Liver (tissue), 9 donors: ENCODE measurements around the gene TBC1D4. TPM values are rescaled to one million over a fixed set of nuclear protein-coding genes. Genes with fewer than 3 reads are reported as not detected.

ENCODE experiments used
- DNase-seq: peaks from one replicate; pipeline ENCODE4 v3.0.0-alpha.2; 2017; ENCODE audit warnings: low spot score
- H3K27ac ChIP-seq, 2 donors: one replicate each; pipeline ENCODE4 v1.7.0; 2013; ENCODE audit warnings: inconsistent platforms in 2 of 2, low read length in 2 of 2, control low read depth in 1 of 2, low read depth in 1 of 2, mild to moderate bottlenecking in 1 of 2
- H3K27me3 ChIP-seq, 4 donors: one replicate each; pipeline versions ENCODE4 v1.6.1 to v1.7.0; 2013; ENCODE audit warnings: low read length in 3 of 4, inconsistent platforms in 1 of 4, mild to moderate bottlenecking in 1 of 4, moderate library complexity in 1 of 4; ENCODE audit not compliant: control insufficient read depth in 4 of 4, insufficient read depth in 4 of 4
- H3K36me3 ChIP-seq, 4 donors: one replicate each; pipeline versions ENCODE4 v1.6.1 to v1.7.0; 2013; ENCODE audit warnings: low read length in 3 of 4, mild to moderate bottlenecking in 3 of 4, low read depth in 1 of 4, moderate library complexity in 1 of 4; ENCODE audit not compliant: control insufficient read depth in 4 of 4, insufficient read depth in 3 of 4
- H3K4me1 ChIP-seq, 4 donors: one replicate each; pipeline versions ENCODE4 v1.6.1 to v1.7.0; 2013; ENCODE audit warnings: low read length in 3 of 4, mild to moderate bottlenecking in 3 of 4, moderate library complexity in 1 of 4; ENCODE audit not compliant: control insufficient read depth in 4 of 4, insufficient read depth in 4 of 4
- H3K4me3 ChIP-seq, 3 donors: one replicate each; pipeline versions ENCODE4 v1.6.1 to v1.7.0; 2013; ENCODE audit warnings: low read length in 3 of 3, control low read depth in 1 of 3, low read depth in 1 of 3, mild to moderate bottlenecking in 1 of 3
- H3K9ac ChIP-seq, 2 donors: one replicate each; pipeline ENCODE4 v1.7.0; 2013; ENCODE audit warnings: low read length in 2 of 2, mild to moderate bottlenecking in 2 of 2, moderate library complexity in 2 of 2, control low read depth in 1 of 2, low read depth in 1 of 2
- H3K9me3 ChIP-seq, 4 donors: one replicate each; pipeline versions ENCODE4 v1.6.1 to v1.7.0; 2013; ENCODE audit warnings: low read length in 3 of 4; ENCODE audit not compliant: control insufficient read depth in 4 of 4
- ATF3 ChIP-seq: IDR thresholded peaks from 2 replicates; pipeline ENCODE4 v1.6.1; 2016; ENCODE audit warnings: antibody characterized with exemption
- CTCF ChIP-seq: fragments of 150-350 bp; IDR thresholded peaks from 2 replicates; pipeline ENCODE4 v1.5.1; 2017; ENCODE audit warnings: improper control_type of control experiment, low read depth, low read length; ENCODE audit not compliant: missing input control
- FOXA1 ChIP-seq: IDR thresholded peaks from 2 replicates; pipeline ENCODE4 v1.6.1; 2016; ENCODE audit warnings: antibody characterized with exemption
- FOXA2 ChIP-seq: IDR thresholded peaks from 2 replicates; pipeline ENCODE4 v1.6.1; 2016; ENCODE audit warnings: antibody characterized with exemption
- GABPA ChIP-seq, 2 donors: IDR thresholded peaks in 1 of 2; conservative IDR thresholded peaks in 1 of 2; 2 replicates each; pipeline ENCODE4 v1.6.1; 2016; ENCODE audit warnings: antibody characterized with exemption in 2 of 2, mild to moderate bottlenecking in 1 of 2, moderate library complexity in 1 of 2
- HNF4G ChIP-seq: IDR thresholded peaks from 2 replicates; pipeline ENCODE4 v1.6.1; 2016; ENCODE audit warnings: antibody characterized with exemption
- MAX ChIP-seq: IDR thresholded peaks from 2 replicates; pipeline ENCODE4 v1.6.1; 2016; ENCODE audit warnings: antibody characterized with exemption
- NR2F2 ChIP-seq: IDR thresholded peaks from 2 replicates; pipeline ENCODE4 v1.6.1; 2016; ENCODE audit warnings: antibody characterized with exemption
- RAD21 ChIP-seq, 2 donors: IDR thresholded peaks; 2 replicates each; pipeline ENCODE4 v1.6.1; 2016; ENCODE audit warnings: antibody characterized with exemption in 2 of 2, mild to moderate bottlenecking in 2 of 2
- REST ChIP-seq: IDR thresholded peaks from 2 replicates; pipeline ENCODE4 v1.6.1; 2016; ENCODE audit warnings: antibody characterized with exemption, mild to moderate bottlenecking
- RXRA ChIP-seq, 2 donors: IDR thresholded peaks; 2 replicates each; pipeline ENCODE4 v1.6.1; 2017 to 2018; ENCODE audit warnings: antibody characterized with exemption in 2 of 2, mild to moderate bottlenecking in 1 of 2
- TAF1 ChIP-seq: conservative IDR thresholded peaks from 2 replicates; pipeline ENCODE4 v1.6.1; 2016; ENCODE audit warnings: antibody characterized with exemption, mild to moderate bottlenecking
- YY1 ChIP-seq: IDR thresholded peaks from 2 replicates; pipeline ENCODE4 v1.6.1; 2016; ENCODE audit warnings: antibody characterized with exemption, mild to moderate bottlenecking
- ZBTB33 ChIP-seq: IDR thresholded peaks from 2 replicates; pipeline ENCODE4 v1.6.1; 2016; ENCODE audit warnings: antibody characterized with exemption
- WGBS: extraction: QIAGEN DNeasy Blood & Tissue Kit; methylation state at CpG from one replicate; pipeline ENCODE4 v1.1.7; 2013; 5-methylcytosine and 5-hydroxymethylcytosine counted together
- polyA plus RNA-seq, 2 donors: library from polyadenylated mRNA; stranded (reverse) in 1 of 2; unstranded in 1 of 2; fragments of 200-250 nt in 1 of 2; fragments of >200 nt in 1 of 2; fragmentation: Nextera tagmentation in 1 of 2; extraction: Ambion mirVana in 1 of 2; gene quantifications; one replicate each; pipeline versions ENCODE4 v1.2.1 to v1.2.3, GENCODE V29; 2013 to 2015
- total RNA-seq, 2 donors: library from RNA; depleted of rRNA; stranded (reverse); fragments of >200 nt; gene quantifications; one replicate each; pipeline ENCODE4 v1.2.3, GENCODE V29; 2014
- donor health status: healthy.
- donor health status: healthy.
- donor health status: healthy.
- donor health status: healthy.
- donor health status: healthy.

The TBC1D4 gene
- total and polyA plus RNA-seq, 4 donors = 2.3 to 11.1 (median 6.5) TPM

GRCh38 chr13:75511051-75511625, 29.2 kb upstream of the TBC1D4 start:
- H3K27ac ChIP-seq = no peak overlapping the region
- H3K4me3 ChIP-seq = no peak overlapping the region
- H3K4me1 ChIP-seq = no peaks in the 10 kb centered on the region
- 94% methylated on average over 3 of the region's 3 CpGs for WGBS
- H3K36me3 ChIP-seq = no peaks in the 10 kb centered on the region
- H3K9ac ChIP-seq = no peak overlapping the region
- DNase-seq = no peak
- no peaks in the 10 kb centered on the region for H3K27me3 ChIP-seq
- H3K9me3 ChIP-seq = no peaks in the 10 kb centered on the region
- TF ChIP-seq REST (no peak), MAX (no peak), ZBTB33 (no peak), FOXA2 (no peak), TAF1 (no peak), HNF4G (no peak), RAD21 (IDR thresholded peaks at IDR 0.05) (no peak), ATF3 (no peak), YY1 (no peak), CTCF (no peak), FOXA1 (no peak)

GRCh38 chr13:75508002-75508548, 26.1 kb upstream of the TBC1D4 start:
- H3K9me3 ChIP-seq = no peaks in the 10 kb centered on the region
- H3K4me3 ChIP-seq = no peak overlapping the region
- DNase-seq = no peak
- H3K4me1 ChIP-seq = no peaks in the 10 kb centered on the region
- no peaks in the 10 kb centered on the region for H3K27me3 ChIP-seq
- no peak overlapping the region for H3K27ac ChIP-seq
- no peaks in the 10 kb centered on the region for H3K36me3 ChIP-seq
- WGBS = 93% methylated on average over 6 of the region's 6 CpGs
- no peak overlapping the region for H3K9ac ChIP-seq
- TF ChIP-seq RAD21 (IDR thresholded peaks at IDR 0.05) (no peak), ZBTB33 (no peak), GABPA (IDR thresholded peaks at IDR 0.05 in 1 of 2, conservative IDR thresholded peaks at IDR 0.05 in 1 of 2) (no peak), TAF1 (no peak), NR2F2 (no peak), REST (no peak), HNF4G (no peak), RXRA (IDR thresholded peaks at IDR 0.05) (no peak), FOXA1 (no peak), FOXA2 (no peak)
